OCI-LY1 (cell line): ENCODE measurements around the gene CCNB1.

ENCODE experiments used
- EZH2 ChIP-seq: fragments of 200-600 bp; sonication (generic), shearing (Covaris generic); IDR thresholded peaks from 2 replicates; pipeline ENCODE4 v1.8.0; 2017; ENCODE audit warnings: borderline replicate concordance, mixed run types, mild to moderate bottlenecking, antibody characterized with exemption, low read length, moderate library complexity, mixed read lengths
- TF ChIP-seq, protein P1 (sequence below): fragments of 200-600 bp; sonication (generic), shearing (Covaris generic); IDR thresholded peaks from 2 replicates; pipeline ENCODE4 v1.5.1; 2017; ENCODE audit warnings: mild to moderate bottlenecking, antibody characterized with exemption, low read length, moderate library complexity, mixed read lengths

- TF ChIP-seq, protein P1, sequence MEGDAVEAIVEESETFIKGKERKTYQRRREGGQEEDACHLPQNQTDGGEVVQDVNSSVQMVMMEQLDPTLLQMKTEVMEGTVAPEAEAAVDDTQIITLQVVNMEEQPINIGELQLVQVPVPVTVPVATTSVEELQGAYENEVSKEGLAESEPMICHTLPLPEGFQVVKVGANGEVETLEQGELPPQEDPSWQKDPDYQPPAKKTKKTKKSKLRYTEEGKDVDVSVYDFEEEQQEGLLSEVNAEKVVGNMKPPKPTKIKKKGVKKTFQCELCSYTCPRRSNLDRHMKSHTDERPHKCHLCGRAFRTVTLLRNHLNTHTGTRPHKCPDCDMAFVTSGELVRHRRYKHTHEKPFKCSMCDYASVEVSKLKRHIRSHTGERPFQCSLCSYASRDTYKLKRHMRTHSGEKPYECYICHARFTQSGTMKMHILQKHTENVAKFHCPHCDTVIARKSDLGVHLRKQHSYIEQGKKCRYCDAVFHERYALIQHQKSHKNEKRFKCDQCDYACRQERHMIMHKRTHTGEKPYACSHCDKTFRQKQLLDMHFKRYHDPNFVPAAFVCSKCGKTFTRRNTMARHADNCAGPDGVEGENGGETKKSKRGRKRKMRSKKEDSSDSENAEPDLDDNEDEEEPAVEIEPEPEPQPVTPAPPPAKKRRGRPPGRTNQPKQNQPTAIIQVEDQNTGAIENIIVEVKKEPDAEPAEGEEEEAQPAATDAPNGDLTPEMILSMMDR = no peak
- no peak for TF ChIP-seq EZH2
Observed at GRCh38 chr5:69148981-69149675, 17.8 kb upstream of the CCNB1 start.
